LNCaP clone FGC (cell line): ENCODE results near the gene TNNC1.

Experiments used
- DNase-seq: peaks from one replicate; pipeline ENCODE4 v3.0.0-alpha.2; 2011; ENCODE audit warnings: low read depth
- H3K4me3 ChIP-seq: 2 replicates; pipeline ENCODE4 v1.5.1; 2011; ENCODE audit warnings: mild to moderate bottlenecking, low read depth, low read length, control low read depth
- CTCF ChIP-seq: IDR thresholded peaks from 2 replicates; pipeline ENCODE4 v1.5.1; 2012; ENCODE audit warnings: mild to moderate bottlenecking; ENCODE audit not compliant: control insufficient read depth, insufficient read depth; ENCODE audit errors: extremely low read depth

TNNC1 gene

GRCh38 chr3:52477076-52477795, 23.4 kb upstream of the TNNC1 start:
- no peak for TF ChIP-seq CTCF
- DNase-seq = no peak
- H3K4me3 ChIP-seq = no peak overlapping the region

GRCh38 chr3:52473026-52473425, 19.2 kb upstream of the TNNC1 start:
- H3K4me3 ChIP-seq = no peak overlapping the region
- TF ChIP-seq CTCF = no peak
- no peak for DNase-seq

- TF ChIP-seq CTCF = no peak
- DNase-seq = no peak
- no peak overlapping the region for H3K4me3 ChIP-seq
Measured at GRCh38 chr3:52472239-52473000, 18.6 kb upstream of the TNNC1 start.

- DNase-seq = peak; percentile 64
- peak; percentile 83 for TF ChIP-seq CTCF
- H3K4me3 ChIP-seq = no peak overlapping the region
Measured at GRCh38 chr3:52471371-52472238, 17.8 kb upstream of the TNNC1 start.

GRCh38 chr3:52470920-52471319, 17.1 kb upstream of the TNNC1 start:
- no peak for TF ChIP-seq CTCF
- H3K4me3 ChIP-seq = no peak overlapping the region
- DNase-seq = no peak

GRCh38 chr3:52469001-52469400, 15.2 kb upstream of the TNNC1 start:
- DNase-seq = peak; percentile 62
- no peak overlapping the region for H3K4me3 ChIP-seq
- TF ChIP-seq CTCF = no peak
